ENCODE data around the gene PPARD.

The PPARD gene

GRCh38 chr6:35311390-35312075 lies 30.8 kb upstream of the PPARD start:
- no peak for DNase-seq (ENCODE audit: extremely low spot score)
- POLR2A ChIA-PET: no interaction called here
- TF ChIP-seq PKNOX1 (IDR thresholded peaks at IDR 0.05) (no peak), SP1 (IDR thresholded peaks at IDR 0.05) (no peak), BHLHE40 (IDR thresholded peaks at IDR 0.05; ENCODE audit: borderline replicate concordance) (no peak), ZNF384 (IDR thresholded peaks at IDR 0.05) (no peak), CTBP1 (IDR thresholded peaks at IDR 0.05; ENCODE audit: borderline replicate concordance) (no peak), ARNT (IDR thresholded peaks at IDR 0.05) (no peak), LEF1 (IDR thresholded peaks at IDR 0.05; ENCODE audit: borderline replicate concordance) (no peak), TARDBP (IDR thresholded peaks at IDR 0.05) (no peak), FOXM1 (IDR thresholded peaks at IDR 0.05; ENCODE audit: borderline replicate concordance) (no peak), FOXK2 (IDR thresholded peaks at IDR 0.05) (no peak)
- CTCF ChIA-PET: no interaction called here

- TF ChIP-seq TARDBP (IDR thresholded peaks at IDR 0.05) (no peak), ARNT (IDR thresholded peaks at IDR 0.05) (no peak), PKNOX1 (IDR thresholded peaks at IDR 0.05) (no peak)
- POLR2A ChIA-PET: no interaction called here
- CTCF ChIA-PET: interaction anchor here (0.8 kb wide), 1 partner anchor 19 kb away, joined by 3 read pairs; no protein-coding TSS in a partner anchor
- DNase-seq (ENCODE audit: extremely low spot score): no peak
Measured at GRCh38 chr6:35312076-35312800, 30.1 kb upstream of the PPARD start.

GRCh38 chr6:35312807-35313206 lies 29.6 kb upstream of the PPARD start:
- DNase-seq (ENCODE audit: extremely low spot score): no peak
- ChIA-PET POLR2A (no interaction called here), CTCF (interaction anchor here (0.8 kb wide), 1 partner anchor 19 kb away, joined by 3 read pairs; no protein-coding TSS in a partner anchor)
- TF ChIP-seq SP1 (IDR thresholded peaks at IDR 0.05) (no peak), PKNOX1 (IDR thresholded peaks at IDR 0.05) (no peak), NFRKB (IDR thresholded peaks at IDR 0.05) (no peak), HDGF (IDR thresholded peaks at IDR 0.05; ENCODE audit: borderline replicate concordance) (no peak), BHLHE40 (IDR thresholded peaks at IDR 0.05; ENCODE audit: borderline replicate concordance) (no peak), L3MBTL2 (conservative IDR thresholded peaks at IDR 0.05) (no peak), CTBP1 (IDR thresholded peaks at IDR 0.05; ENCODE audit: borderline replicate concordance) (no peak), ZNF384 (IDR thresholded peaks at IDR 0.05) (no peak), ARNT (IDR thresholded peaks at IDR 0.05) (no peak), ELF4 (IDR thresholded peaks at IDR 0.05) (no peak), FOXK2 (IDR thresholded peaks at IDR 0.05) (no peak), TARDBP (IDR thresholded peaks at IDR 0.05) (no peak), FOXA1 (IDR thresholded peaks at IDR 0.05) (no peak), SUZ12 (IDR thresholded peaks at IDR 0.05) (no peak), LEF1 (IDR thresholded peaks at IDR 0.05; ENCODE audit: borderline replicate concordance) (no peak), FOXM1 (IDR thresholded peaks at IDR 0.05; ENCODE audit: borderline replicate concordance) (no peak)

GRCh38 chr6:35317483-35318195 lies 24.7 kb upstream of the PPARD start:
- TF ChIP-seq PKNOX1 (IDR thresholded peaks at IDR 0.05) (no peak), ARNT (IDR thresholded peaks at IDR 0.05) (no peak), FOXM1 (IDR thresholded peaks at IDR 0.05; ENCODE audit: borderline replicate concordance) (no peak), ELF4 (IDR thresholded peaks at IDR 0.05) (no peak), CTBP1 (IDR thresholded peaks at IDR 0.05; ENCODE audit: borderline replicate concordance) (no peak), FOXK2 (IDR thresholded peaks at IDR 0.05) (no peak), SUZ12 (IDR thresholded peaks at IDR 0.05) (no peak), L3MBTL2 (conservative IDR thresholded peaks at IDR 0.05) (no peak), LEF1 (IDR thresholded peaks at IDR 0.05; ENCODE audit: borderline replicate concordance) (no peak), FOXA1 (IDR thresholded peaks at IDR 0.05) (no peak), HDGF (IDR thresholded peaks at IDR 0.05; ENCODE audit: borderline replicate concordance) (no peak), TARDBP (IDR thresholded peaks at IDR 0.05) (no peak), BHLHE40 (IDR thresholded peaks at IDR 0.05; ENCODE audit: borderline replicate concordance) (no peak), NFRKB (IDR thresholded peaks at IDR 0.05) (no peak), SP1 (IDR thresholded peaks at IDR 0.05) (no peak), ZNF384 (IDR thresholded peaks at IDR 0.05) (no peak)
- ChIA-PET CTCF (interaction anchor here (0.8 to 1.1 kb wide), 5 partner anchors 10 to 136 kb away, joined by 3 to 7 read pairs (median 3); partner anchors contain the start of gene PPARD), POLR2A (interaction anchor here (0.7 to 1.8 kb wide), 14 partner anchors 8 to 154 kb away, joined by 3 to 9 read pairs (median 4); partner anchors contain the start of genes DEF6, FANCE, PPARD and RPL10A)
- DNase-seq (ENCODE audit: extremely low spot score): no peak
